Fibroblast of the aortic adventitia (primary cell): ENCODE data around the gene NLRP6. TPM values are rescaled to one million over a fixed set of nuclear protein-coding genes. Genes with fewer than 3 reads are reported as not detected.

Experiments used
- DNase-seq: peaks from one replicate; pipeline ENCODE4 v3.0.0-alpha.2; 2010; ENCODE audit warnings: low read depth
- H3K4me3 ChIP-seq: 2 replicates; pipeline ENCODE4 v1.5.1; 2011; ENCODE audit warnings: low read depth, mild to moderate bottlenecking, control low read depth, low read length, moderate library complexity
- CTCF ChIP-seq: IDR thresholded peaks from 2 replicates; pipeline ENCODE4 v1.5.1; 2011; ENCODE audit warnings: mild to moderate bottlenecking, low read length, control low read depth, inconsistent platforms; ENCODE audit not compliant: insufficient read depth
- total RNA-seq: library from RNA; depleted of rRNA; stranded (reverse); fragments of >200 nt; gene quantifications from 2 replicates; pipeline ENCODE4 v1.2.3, GENCODE V29; 2012; ENCODE audit warnings: low replicate concordance

NLRP6 gene
- total RNA-seq, 1 donor: not detected

GRCh38 chr11:299081-299891 lies 21.1 kb downstream of the NLRP6 start, which contains the start of gene IFITM5:
TSS of gene IFITM5 (minus strand) at chr11:299526. CDS start at chr11:299490, 36 bp downstream.
- DNase-seq: no peak
- no peak for TF ChIP-seq CTCF

GRCh38 chr11:299951-300735 lies 21.9 kb downstream of the NLRP6 start:
- DNase-seq: peak; percentile 68
- H3K4me3 ChIP-seq: no peak overlapping the region
- TF ChIP-seq CTCF: peak; percentile 28

More at GRCh38 chr11:299081-299891, 21.1 kb downstream of the NLRP6 start, which contains the start of gene IFITM5:
- no peak within 1 kb of the TSS for H3K4me3 ChIP-seq

GRCh38 chr11:303363-303762 lies 25.2 kb downstream of the NLRP6 start:
- no peak for DNase-seq
- TF ChIP-seq CTCF: no peak
- no peak overlapping the region for H3K4me3 ChIP-seq

GRCh38 chr11:304061-304506 lies 25.9 kb downstream of the NLRP6 start:
- H3K4me3 ChIP-seq: no peak overlapping the region
- TF ChIP-seq CTCF: no peak
- no peak for DNase-seq

GRCh38 chr11:304915-305843 lies 27.0 kb downstream of the NLRP6 start:
- H3K4me3 ChIP-seq: no peak overlapping the region
- DNase-seq: peak; percentile 90
- TF ChIP-seq CTCF: peak; percentile 83

- no peak for TF ChIP-seq CTCF
- DNase-seq: no peak
- no peak overlapping the region for H3K4me3 ChIP-seq
These were observed 27.6 kb downstream of the NLRP6 start for GRCh38 chr11:305844-306211.
